HG03066 (cell line): ENCODE data around the gene GEMIN7.
"Not testable (repeated sequence)": the region's sequence is repeated elsewhere in the genome, so short reads cannot be mapped to it uniquely, and the experiment has no call there.

ENCODE experiments used
- ATAC-seq: cut with Tn5 transposase; IDR thresholded peaks from one replicate; pipeline ENCODE4 v1.9.1; 2021; ENCODE audit warnings: low read depth; ENCODE audit not compliant: unreplicated experiment

The GEMIN7 gene

DNA sequence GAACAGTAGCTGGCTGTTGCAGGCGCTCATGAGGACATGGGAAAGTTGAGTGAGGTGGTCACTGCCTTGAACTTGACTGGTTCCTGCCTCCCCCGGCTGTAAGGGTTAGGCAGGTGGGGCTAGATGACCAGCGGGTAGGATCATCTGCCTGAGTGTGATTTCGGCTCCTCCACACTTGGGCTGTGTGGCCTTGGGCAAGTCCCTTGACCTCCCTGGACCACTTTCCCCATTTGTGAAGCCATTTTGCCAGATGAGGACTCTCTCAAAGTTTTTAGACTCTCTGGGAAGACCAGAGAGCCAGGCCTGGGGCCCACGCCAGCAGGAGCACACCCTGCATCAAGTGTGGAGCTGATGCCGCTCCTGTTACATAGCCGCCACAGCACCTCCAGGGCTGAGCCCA, 23.4 kb downstream of the GEMIN7 start:
- no peak for ATAC-seq

DNA sequence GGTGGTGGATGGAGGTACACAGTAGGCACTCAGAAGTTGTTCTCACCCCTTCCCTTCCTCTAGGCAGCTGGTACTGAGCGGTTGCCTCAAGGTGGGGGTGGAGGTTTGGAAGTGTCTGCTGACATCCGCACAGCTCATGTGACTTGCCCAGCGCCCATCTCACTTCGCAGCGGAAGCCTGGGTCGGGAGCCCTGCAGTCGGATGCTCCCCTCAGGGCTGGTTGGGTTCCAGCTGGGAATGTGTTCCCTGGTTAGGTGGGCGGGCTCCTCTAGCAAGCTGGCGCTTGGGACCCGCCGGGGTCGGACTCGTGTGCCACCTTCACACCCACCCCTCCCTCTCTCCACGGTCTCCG, 24.1 kb downstream of the GEMIN7 start:
- no peak for ATAC-seq

DNA sequence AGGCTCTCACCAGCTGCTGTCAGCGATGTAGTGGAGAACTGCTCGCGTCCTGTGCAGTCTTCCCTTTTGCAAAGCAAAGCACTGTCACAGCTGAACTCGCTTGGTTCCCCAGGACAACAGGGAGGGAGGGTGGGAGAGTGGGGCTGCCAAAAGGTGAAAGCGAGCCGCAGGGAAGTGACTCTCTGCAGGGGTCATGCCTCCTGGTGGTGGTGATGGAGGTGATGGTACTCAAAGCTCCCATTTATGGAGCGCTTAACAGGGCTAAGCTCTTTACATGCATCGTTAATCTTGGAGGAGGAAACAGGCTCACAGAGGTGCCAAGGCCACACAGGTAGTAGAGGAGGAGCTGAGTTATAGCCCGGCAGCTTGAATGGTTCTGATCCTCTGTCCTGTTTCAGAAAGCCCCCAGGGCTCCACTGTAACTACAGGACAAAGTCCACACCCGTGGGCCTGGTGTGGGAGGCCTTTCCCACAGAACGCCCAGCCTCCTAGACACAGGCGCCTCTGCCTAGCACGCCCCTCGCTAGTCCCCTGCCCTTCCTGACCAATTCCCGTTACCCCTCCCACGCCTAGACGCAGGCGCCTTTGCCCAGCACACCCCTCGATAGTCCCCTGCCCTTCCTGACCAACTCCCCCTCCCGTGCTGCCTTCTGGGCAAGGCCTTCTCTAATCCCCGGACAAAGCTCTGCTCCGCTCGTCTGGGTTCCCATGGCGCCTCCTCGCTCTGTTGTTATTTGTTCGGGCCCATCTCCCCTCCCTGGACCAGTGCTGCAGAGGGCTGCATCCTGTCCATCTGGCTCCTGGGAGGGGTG, 24.7 kb downstream of the GEMIN7 start:
- ATAC-seq, result no peak

DNA sequence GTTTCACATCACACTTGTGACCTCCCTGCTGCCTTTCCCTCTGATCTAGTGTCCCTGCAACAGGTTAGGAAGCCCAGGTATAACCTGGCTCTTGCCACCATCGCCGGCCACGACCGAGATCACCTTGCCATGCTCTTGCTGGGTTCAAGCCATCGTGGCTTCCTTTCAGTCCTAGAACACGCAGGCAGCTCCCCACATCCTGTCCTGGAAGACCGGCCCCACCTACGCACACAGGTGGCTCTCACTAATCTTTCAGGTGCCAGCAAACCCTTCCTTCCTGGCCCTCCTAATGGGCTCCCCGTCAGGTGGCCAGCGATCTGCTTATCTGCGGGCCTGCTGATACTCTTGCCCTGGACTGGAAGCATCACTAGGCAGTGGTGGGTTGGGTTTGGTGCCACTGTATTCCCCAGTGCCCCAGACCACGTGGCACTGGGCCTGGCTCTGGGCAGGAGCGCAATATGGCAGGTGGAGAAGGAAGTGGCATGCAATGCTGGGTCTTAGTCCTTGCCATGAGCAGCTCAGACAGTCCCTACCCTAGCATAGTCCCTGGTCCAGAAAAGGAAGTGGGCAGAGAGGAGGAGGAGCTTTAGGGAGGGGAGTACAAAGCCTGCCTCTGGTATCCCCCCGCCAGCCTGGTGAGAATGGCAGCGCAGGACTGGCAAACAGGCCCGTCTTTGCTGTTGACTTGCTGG, 25.7 kb downstream of the GEMIN7 start:
- no peak for ATAC-seq

DNA sequence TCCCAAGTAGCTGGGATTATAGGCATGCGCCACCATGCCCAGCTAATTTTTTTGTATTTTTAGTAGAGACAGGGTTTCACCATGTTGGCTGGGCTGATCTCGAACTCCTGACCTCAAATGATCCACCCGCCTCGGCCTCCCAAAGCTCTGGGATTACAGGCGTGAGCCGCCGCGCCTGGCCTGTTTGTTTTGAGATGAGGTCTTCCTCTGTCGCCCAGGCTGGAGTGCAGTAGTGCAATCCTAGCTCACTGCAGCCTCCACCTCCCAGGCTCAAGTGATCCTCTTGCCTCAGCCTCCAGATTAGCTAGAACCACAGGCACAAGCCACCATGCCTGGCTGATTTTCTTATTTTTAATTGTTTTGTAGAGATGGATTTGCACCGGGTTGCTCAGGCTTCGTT, 27.3 kb downstream of the GEMIN7 start:
- ATAC-seq, result not testable (repeated sequence)

DNA sequence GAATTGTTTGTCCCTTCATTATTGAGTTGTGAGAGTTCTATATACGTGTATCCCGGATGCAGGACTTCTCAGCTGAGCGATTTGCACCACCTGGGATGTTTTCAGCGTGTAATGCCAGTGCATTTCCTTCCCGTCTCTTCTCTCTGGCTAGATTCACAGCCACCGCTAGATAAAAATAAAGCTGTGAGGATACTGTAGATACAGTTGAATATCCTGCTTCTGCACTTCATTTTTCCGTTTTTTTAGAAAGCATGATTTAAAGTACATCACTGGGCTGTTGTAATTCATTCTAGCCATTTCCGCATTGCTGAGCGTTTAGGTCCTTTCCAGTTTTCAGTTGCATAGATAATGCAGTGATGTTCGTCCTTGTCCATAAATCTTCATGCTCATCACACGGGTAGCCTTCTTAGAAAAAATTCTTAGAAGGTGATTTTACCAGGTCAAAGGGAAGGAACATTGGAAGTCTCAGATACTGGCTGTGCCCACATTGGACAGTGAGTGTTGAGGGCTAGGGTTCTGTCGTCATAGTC, 28.6 kb downstream of the GEMIN7 start:
- no peak for ATAC-seq

DNA sequence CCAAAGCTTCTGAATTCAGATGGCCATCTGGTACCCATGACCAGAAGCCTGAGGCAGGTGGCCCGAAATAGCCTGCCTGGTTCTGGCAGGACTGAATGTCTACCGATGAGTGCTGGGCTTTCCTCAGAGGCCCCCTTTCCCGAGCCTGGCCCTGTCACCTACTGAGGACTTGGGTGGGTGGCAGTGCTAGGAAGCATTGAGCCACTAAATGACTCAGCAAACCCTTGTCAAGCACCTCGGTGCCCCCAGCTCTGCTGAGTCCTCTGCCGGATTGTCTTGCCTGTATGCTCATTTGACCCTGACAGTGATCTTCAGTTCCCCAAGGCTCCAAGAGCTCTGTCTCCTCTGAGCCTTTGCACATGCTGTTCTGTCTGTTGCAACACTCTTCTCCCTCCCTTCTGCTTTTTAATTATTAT, 31.8 kb downstream of the GEMIN7 start:
- ATAC-seq, result no peak

DNA sequence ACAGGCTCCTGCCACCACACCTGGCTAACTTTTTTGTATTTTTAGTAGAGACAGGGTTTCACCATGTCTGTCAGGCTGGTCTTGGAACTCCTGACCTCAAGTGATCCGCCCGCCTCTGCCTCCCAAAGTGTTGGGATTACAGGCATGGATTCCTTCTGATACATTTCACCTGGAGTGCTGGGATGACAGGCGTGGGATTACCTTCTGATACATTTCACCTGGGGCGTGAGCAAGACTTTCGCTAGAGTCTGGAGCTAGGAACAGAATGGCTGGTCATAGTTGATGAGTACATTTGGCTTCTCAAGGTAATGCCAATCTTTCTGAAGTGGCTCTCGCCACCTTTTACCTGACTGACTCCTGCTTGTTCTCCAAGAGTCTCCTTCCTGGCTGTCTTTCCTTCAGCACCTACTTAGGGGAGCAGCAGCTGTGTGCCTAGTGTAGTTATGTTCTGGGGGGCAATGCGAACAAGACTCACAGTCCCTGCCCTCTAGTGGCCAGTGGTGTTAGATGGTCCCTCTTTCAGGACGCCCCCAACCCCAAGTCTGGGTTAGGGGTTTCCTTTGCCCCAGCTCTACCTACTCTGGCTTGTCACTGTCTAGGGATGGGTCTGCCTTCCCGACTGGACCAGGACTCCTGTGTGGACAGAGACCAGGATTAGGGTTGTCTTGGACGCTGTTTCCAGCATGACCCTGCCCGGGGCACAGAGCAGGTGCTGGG, 33.2 kb downstream of the GEMIN7 start:
- ATAC-seq, result no peak

DNA sequence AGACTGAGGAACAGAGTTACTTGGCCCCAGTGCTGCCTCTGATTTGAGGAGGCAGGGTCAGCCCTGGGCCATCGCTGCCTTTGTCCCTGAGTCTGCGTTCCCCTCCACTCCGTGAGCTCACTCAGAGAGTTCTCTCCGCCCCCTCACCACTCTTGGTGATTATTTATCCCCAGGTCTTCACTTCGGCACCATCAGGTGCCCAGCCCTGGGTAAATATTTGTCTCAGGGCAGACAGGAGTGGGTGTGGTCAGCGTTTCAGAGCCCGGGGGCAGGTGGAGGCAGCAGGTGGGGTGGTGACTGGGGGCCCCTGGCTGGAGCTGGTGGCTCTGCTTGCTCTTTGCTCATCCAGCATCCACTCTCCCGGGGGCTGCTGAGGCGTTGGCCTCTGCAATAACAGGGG, 34.6 kb downstream of the GEMIN7 start:
- no peak for ATAC-seq

DNA sequence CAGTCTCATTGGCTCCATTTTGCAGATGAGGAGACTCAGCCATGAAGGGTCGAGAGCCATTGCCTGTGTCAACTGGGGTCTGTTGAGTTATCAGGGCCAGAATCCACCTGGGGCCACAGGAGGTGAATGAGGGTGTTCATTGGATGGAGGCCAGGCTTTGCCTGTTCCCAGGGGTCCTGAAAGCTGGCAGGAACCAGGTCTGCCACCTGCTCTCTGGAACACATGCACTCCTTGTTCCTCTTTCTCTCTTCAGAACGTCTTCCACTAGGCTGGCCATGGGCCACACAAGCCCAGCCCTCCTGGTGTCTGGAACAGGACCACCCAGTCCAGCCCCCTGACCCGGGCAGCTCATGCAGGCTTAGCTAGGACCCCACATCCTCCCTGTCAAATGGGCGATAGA, 35.1 kb downstream of the GEMIN7 start:
- no peak for ATAC-seq

DNA sequence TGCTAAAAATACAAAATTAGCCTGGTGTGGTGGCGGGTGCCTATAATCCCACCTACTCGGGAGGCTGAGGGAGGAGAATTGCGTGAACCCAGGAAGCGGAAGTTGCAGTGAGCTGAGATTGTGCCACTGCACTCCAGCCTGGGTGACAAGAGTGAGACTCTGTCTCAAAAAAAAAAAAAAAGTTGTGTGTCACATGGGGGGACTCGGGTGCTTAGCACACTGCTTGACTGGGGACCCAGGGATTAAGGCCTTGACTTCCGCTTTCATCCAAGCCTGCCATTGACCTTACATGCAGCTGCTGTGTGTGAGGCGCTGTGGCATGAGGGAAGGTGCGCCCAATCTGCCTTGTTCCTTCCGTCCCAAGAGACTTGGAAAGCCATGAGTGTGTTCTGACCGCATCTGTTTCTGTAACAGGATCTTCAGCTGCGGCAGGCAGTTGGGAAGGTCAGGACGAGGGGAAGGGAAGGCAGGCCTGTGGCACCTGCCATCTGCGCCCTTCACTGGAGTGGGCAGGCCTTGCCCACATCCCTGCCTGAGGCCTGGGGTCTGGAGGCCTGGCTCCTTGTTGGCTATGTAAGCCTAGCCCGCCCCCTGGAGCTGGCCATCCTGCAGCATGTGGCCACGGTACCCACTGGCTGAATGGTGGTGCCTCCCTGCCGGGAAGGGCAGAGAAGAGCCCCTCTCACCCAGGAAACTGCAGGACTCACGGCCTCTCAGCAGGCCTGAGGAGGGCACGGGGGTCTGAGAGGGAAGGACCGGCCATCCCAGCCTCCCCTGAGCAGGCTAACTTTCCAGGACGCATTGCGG, 37.0 kb downstream of the GEMIN7 start:
- ATAC-seq, result no peak

DNA sequence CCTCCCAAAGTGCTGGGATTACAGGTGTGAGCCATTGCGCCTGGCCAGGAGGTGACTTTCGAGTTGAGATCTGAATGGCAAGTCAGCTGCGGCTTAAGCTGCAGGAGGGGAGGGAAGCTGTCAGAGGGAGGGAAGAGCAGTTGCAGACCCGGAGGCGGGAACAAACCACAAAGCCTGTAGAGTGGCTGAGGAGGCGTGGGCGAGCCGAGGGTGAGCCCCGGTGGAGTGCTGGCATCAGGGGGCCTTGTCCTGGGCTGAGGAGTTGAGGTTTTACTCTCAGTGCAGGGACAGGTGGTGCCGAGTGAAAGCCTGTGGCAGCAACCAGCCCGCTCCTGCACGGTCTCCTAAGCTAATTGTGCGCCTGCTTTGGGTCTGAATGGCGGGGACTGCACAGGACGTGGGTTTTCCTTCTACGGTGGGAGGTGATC, 38.1 kb downstream of the GEMIN7 start:
- ATAC-seq, result no peak

DNA sequence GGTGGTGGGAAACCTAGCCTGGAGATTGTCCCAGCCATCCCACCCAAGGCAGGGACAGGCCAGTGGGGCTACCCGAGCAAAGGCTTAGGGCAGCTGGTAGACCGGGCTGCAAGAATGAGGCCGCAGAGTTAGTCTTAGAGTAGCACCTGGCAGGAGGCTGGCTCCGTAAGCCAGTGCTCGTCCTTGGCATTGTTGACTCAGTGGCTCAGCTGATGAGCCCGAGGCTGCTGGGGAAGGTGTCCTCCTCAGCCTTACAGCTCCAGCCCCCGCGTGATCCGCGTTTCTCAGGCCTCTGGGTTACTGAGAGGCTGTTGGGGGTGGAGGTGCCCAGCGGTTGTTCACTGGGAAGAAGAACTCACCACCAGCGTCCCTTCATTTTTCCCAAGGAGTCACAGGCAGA, 38.6 kb downstream of the GEMIN7 start:
- ATAC-seq, result no peak

DNA sequence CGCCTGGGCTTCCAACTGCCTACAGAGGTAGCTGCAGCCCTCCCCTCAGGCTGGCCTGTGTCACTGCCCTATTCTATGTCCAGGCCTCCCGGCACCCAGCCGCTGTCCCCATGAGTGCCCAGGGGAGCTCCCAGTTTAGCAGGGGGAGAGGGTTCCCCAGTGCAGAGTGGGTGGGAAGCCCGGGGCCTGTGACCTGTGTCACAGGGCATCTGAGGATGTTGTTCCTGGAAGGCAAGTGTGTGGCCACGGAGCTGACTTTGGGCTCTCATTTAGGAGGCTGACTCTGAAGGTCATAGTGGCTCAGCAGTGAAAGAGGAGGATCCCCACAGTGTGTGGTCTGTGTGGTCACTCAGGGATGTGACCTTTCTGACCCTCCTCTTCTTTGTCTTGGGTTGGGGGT, 39.0 kb downstream of the GEMIN7 start:
- no peak for ATAC-seq

DNA sequence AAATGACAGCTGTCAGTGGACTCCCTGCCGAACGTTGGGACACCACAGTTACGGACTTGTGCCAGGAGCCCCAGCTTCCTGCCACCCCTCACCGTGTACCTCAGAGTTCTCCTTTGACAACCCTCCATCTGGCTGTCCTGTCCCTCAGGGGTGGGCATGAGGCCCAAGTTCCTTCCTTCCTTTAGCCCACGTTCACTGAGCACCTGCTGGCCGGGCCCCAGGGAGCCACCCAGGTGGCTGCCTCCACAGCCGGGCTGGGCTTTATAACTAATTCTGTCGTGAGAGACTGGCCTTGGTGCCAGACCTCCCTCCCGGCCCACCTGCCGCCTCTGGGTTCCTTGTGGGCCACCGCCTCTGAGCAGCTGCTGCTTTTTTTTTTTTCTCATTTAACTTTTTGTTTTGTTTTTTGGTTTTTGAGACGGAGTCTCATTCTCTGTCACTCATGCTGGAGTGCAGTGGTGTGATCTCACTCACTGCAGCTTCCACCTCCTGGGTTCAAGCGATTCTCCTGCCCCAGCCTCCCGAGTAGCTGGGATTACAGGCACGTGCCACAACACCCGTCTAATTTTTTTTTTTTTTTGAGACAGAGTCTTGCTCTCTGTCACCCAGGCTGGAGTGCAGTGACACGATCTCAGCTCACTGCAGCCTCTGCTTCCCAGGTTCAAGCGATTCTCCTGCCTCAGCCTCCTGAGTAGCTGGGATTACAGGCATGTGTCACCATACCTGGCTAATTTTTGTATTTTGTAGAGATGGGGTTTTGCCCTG, 39.7 kb downstream of the GEMIN7 start:
- ATAC-seq, result not testable (repeated sequence)

DNA sequence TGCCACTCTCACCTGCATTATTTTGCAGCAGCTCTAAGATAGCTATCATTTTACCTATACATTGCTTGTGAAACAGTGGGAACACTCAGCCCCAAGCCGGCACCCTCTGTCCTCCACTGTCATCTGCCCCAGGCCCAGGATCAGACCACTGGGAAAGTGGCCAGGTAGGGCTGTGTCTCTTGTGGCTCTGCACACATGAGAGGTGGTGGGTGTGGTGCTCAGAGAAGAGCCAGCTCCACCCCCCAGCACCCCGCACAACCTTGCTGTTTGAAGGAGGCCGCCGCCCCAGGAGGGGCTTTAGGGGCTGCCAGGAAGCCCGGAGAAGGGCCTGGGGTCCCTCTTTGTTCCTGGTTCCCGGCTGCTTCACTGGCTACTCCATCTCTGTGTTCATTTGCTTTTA, 40.5 kb downstream of the GEMIN7 start:
- no peak for ATAC-seq

DNA sequence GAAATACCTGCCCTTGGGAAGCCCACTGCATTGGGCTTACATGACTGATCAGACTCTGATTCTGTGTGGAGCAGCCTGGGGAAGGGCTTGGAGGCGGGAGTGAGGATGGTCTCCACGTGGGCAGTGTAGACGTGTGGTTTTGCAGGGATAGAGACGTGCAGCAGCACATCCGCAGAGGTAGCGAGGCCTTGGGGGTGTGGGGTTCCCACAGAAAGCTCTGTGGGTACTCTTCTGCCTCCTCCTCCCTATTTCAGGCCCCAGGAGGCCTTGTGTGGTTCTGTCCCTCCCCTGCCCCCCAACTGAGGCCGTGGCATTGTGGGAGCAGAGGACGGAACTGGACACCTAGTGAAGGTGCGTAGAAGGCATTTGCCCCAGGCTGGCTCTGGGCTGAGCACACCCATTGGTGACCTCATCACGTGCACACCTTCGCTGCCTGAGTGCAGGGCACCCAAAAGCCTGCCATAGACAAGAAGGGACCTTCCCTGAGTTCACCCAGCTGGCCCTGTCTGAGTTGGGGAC, 42.8 kb downstream of the GEMIN7 start:
- ATAC-seq, result no peak

DNA sequence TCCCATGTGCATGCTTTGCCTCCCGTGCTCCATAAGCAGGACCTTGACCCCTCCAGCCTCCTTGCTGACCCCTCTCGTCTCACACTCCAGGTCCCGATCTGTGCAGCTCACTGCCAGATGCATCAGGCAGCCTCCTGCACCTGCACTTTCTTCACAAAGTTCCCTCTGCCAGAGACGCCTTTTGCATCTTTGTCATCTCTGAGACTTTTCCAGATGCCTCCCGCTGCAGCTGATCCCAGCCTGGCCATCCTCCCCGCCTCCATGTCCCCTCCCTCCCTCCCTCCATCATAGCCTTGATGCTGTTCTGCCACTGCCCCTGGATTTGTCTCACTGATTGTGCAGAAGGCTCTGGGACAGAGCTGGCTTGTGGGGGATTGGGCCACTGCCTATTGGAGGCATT, 43.8 kb downstream of the GEMIN7 start:
- no peak for ATAC-seq

DNA sequence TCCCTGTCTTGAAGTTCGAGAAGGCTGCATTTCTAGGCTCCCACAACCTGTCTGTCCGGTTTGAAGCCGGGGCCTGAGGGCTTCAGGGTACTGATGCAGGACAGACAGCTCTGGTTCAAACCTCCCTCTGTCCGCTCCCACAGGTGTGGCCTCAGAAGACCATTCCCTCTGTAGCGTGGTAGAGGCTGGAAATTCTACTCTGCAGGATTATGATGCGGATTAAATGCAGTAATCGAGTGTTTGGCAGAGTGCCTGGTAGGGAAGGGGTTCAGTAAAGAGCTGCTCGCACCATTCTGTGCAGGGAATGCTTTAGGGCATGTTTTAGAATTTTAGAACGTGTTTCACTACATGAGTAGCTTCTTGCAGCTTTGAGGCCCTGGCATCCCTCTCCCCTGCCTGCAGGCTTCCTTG, 44.4 kb downstream of the GEMIN7 start:
- ATAC-seq, result no peak

DNA sequence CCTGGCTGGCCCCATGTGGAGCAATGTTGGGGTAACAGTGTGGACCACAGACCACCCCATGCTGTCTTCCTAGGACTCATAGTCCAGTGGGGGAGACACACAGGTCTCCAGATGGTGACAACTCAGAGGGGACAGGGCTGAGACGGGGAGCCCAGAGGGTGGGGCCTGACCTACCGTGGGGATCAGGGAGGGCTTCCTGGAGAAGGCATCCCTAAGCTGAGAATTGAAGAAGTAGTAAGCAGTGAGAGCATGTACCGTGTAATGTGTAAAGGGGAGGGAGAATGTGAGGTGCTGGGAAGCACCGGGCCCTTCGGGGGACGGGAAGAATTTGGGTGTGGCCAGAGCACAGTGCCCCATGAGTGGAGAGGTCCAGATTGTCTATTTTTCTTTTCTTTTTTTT, 45.0 kb downstream of the GEMIN7 start:
- no peak for ATAC-seq
